Thymus (tissue), 11 donors: ENCODE data around the gene CERS6. TPM values are rescaled to one million over a fixed set of nuclear protein-coding genes. Genes with fewer than 3 reads are reported as not detected.
A peak's percentile ranks its signal among the peaks of the same experiment; 100 is the strongest.
"Not testable (repeated sequence)": the region's sequence is repeated elsewhere in the genome, so short reads cannot be mapped to it uniquely, and the experiment has no call there.

Experiments
- DNase-seq, 9 donors: peaks; one replicate each; pipeline ENCODE4 v3.0.0-alpha.2; 2013; ENCODE audit warnings: low spot score in 9 of 9, low read depth in 6 of 9, missing footprints in 1 of 9
- H3K27ac ChIP-seq, 2 donors: one replicate each; pipeline ENCODE4 v1.5.1; 2013; ENCODE audit warnings: control low read depth in 1 of 2, low read depth in 1 of 2, low read length in 1 of 2, mild to moderate bottlenecking in 1 of 2, moderate library complexity in 1 of 2
- H3K27me3 ChIP-seq, 2 donors: one replicate each; pipeline ENCODE4 v1.5.1; 2013; ENCODE audit warnings: low read length in 1 of 2; ENCODE audit not compliant: control insufficient read depth in 2 of 2, insufficient read depth in 1 of 2
- H3K36me3 ChIP-seq, 2 donors: one replicate each; pipeline ENCODE4 v1.5.1; 2013; ENCODE audit warnings: low read length in 1 of 2, mild to moderate bottlenecking in 1 of 2, moderate library complexity in 1 of 2; ENCODE audit not compliant: control insufficient read depth in 2 of 2, insufficient read depth in 2 of 2
- H3K4me1 ChIP-seq, 2 donors: one replicate each; pipeline ENCODE4 v1.5.1; 2013; ENCODE audit warnings: low read length in 2 of 2; ENCODE audit not compliant: control insufficient read depth in 2 of 2, insufficient read depth in 2 of 2
- H3K4me3 ChIP-seq, 2 donors: one replicate each; pipeline ENCODE4 v1.5.1; 2013; ENCODE audit warnings: low read length in 2 of 2, control low read depth in 1 of 2, mild to moderate bottlenecking in 1 of 2
- H3K9me3 ChIP-seq, 2 donors: one replicate each; pipeline ENCODE4 v1.5.1; 2013; ENCODE audit warnings: low read length in 1 of 2, mild to moderate bottlenecking in 1 of 2; ENCODE audit not compliant: control insufficient read depth in 2 of 2, insufficient read depth in 1 of 2
- WGBS: extraction: QIAGEN DNeasy Blood & Tissue Kit; methylation state at CpG from one replicate; pipeline ENCODE4 v1.1.7; 2013; 5-methylcytosine and 5-hydroxymethylcytosine counted together
- polyA plus RNA-seq: library from polyadenylated mRNA; stranded (reverse); fragments of 200-250 nt; gene quantifications from one replicate; pipeline ENCODE4 v1.2.3, GENCODE V29; 2013
- total RNA-seq: library from RNA; stranded (reverse); fragments of 120-200 nt; gene quantifications from one replicate; pipeline ENCODE4 v1.2.4, GENCODE V29; 2013
- donor health status: healthy.

Gene CERS6
- total and polyA plus RNA-seq, 2 donors: 12.1 to 26.9 TPM

DNA sequence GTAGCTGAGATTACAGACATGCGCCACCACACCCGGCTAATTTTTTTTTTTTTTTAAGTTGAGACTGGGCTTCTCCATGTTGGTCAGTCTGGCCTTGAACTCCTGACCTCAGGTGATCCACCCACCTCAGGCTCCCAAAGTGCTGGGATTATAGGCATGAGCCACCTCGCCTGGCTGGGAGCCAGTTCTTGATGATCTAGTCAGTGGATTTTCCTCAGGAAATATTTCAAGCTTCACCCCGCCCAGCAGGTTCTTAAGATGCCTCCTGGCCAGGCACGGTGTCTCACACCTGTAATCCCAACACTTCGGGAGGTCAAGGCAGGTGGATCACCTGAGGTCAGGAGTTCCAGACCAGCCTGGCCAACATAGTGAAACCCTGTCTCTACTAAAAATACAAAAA is 312.3 kb downstream of the CERS6 start:
- not testable (repeated sequence) for H3K4me1 ChIP-seq, H3K9me3 ChIP-seq, DNase-seq, H3K27me3 ChIP-seq, H3K27ac ChIP-seq, H3K4me3 ChIP-seq
- peaks cover 7 to 22% of the 10 kb centered on the region in 2 donors for H3K36me3 ChIP-seq
- 98% methylated on average over 6 of the region's 6 CpGs for WGBS

DNA sequence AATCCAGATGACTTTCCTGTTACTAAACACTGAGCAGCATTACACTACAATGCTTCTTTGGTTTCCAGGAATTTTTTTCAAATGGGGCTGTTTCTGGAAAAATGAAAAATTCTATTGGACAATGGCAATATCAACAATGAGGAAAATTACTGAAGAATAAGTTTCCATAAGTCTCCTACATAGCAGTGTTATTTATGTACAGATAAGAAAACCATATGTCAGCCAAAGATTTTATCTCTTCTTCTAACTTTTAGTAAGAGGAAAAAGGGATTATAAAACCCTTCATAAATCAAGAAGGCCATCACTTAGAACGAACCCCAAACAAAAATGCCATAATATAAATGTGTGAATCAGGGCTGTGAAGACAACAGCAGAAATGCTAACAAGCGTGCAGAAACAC is 314.7 kb downstream of the CERS6 start:
- DNase-seq: no peak
- Histone ChIP-seq H3K27me3 (no peaks in the 10 kb centered on the region), H3K4me1 (no peaks in the 10 kb centered on the region), H3K27ac (no peak overlapping the region), H3K4me3 (no peak overlapping the region), H3K9me3 (no peaks in the 10 kb centered on the region), H3K36me3 (peaks cover 7 to 24% of the 10 kb centered on the region in 2 donors)
- WGBS: 96% methylated on average over 2 of the region's 2 CpGs

- Histone ChIP-seq H3K27me3 (no peaks in the 10 kb centered on the region), H3K27ac (no peak overlapping the region), H3K4me3 (no peak overlapping the region), H3K36me3 (peaks cover 0 to 15% of the 10 kb centered on the region in 2 donors), H3K4me1 (no peaks in the 10 kb centered on the region), H3K9me3 (no peaks in the 10 kb centered on the region)
- DNase-seq: no peak
- WGBS: 99% methylated on average over 1 of the region's 1 CpG
Measured at GRCh38 chr2:168772704-168773103, 316.6 kb downstream of the CERS6 start.

GRCh38 chr2:168773128-168773527 is 317.1 kb downstream of the CERS6 start:
- 94% methylated on average over 2 of the region's 2 CpGs for WGBS
- no peaks in the 10 kb centered on the region for H3K9me3 ChIP-seq
- no peak for DNase-seq

GRCh38 chr2:168773719-168774521 is 317.8 kb downstream of the CERS6 start:
- H3K4me1 ChIP-seq: no peaks in the 10 kb centered on the region
- H3K36me3 ChIP-seq: peaks cover 0 to 14% of the 10 kb centered on the region in 2 donors
- no peaks in the 10 kb centered on the region for H3K9me3 ChIP-seq
- DNase-seq: peak in 4 of 9 donors; percentile 10 to 30 (median 21)
- no peak overlapping the region for H3K4me3 ChIP-seq
- 75% methylated on average over 9 of the region's 9 CpGs for WGBS
- no peak overlapping the region for H3K27ac ChIP-seq
- no peaks in the 10 kb centered on the region for H3K27me3 ChIP-seq

More at GRCh38 chr2:168773128-168773527, 317.1 kb downstream of the CERS6 start:
- peaks cover 0 to 15% of the 10 kb centered on the region in 2 donors for H3K36me3 ChIP-seq
- H3K4me3 ChIP-seq: no peak overlapping the region
- no peaks in the 10 kb centered on the region for H3K27me3 ChIP-seq
- H3K27ac ChIP-seq: no peak overlapping the region
- H3K4me1 ChIP-seq: no peaks in the 10 kb centered on the region

DNA sequence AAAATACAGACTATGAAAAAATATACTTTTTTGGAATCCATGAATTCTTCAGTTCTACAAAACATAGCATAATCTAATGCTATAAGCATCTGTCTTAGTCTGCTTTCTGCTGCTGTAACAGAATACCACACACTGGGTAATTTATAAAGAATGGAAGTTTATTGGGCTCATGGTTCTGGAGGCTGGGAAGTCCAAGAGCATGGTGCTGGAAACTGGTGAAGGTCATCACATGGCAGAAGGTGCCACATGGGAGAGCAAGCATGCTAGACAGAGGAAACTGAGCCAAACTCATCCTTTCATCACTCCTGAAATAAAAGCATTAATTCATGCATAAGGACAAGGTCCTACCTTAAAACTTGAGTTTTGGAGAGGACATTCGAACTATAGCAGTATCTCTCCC is 319.8 kb downstream of the CERS6 start:
- H3K27me3 ChIP-seq: no peaks in the 10 kb centered on the region
- peaks cover 0 to 7% of the 10 kb centered on the region in 2 donors for H3K36me3 ChIP-seq
- H3K9me3 ChIP-seq: no peaks in the 10 kb centered on the region
- no peak overlapping the region for H3K27ac ChIP-seq
- H3K4me1 ChIP-seq: no peaks in the 10 kb centered on the region
- WGBS: 0% methylated on average over 1 of the region's 1 CpG
- DNase-seq: no peak
- no peak overlapping the region for H3K4me3 ChIP-seq

DNA sequence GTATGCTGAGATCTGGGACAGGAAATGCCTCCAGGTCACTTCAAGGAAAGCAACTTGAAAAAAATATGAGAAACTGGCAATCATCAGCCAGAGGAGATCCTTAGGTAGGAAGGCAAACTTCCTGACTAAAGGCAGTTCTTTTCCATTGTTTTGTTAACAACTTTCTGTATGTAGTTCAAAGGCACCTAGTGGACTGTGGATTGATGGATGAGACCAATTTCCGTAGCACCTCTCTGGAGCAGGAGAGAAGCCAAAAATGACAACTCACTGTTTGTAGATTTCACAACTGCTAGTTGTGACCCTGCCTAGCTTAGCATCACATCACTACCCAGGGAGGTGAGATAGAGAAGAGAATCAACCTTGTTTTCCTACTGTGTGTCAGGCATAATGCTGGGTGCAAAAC is 324.6 kb downstream of the CERS6 start:
- Histone ChIP-seq H3K9me3 (no peaks in the 10 kb centered on the region), H3K27me3 (no peaks in the 10 kb centered on the region), H3K4me1 (no peaks in the 10 kb centered on the region), H3K36me3 (no peaks in the 10 kb centered on the region), H3K27ac (no peak overlapping the region), H3K4me3 (no peak overlapping the region)
- WGBS: 96% methylated on average over 1 of the region's 1 CpG
- no peak for DNase-seq

DNA sequence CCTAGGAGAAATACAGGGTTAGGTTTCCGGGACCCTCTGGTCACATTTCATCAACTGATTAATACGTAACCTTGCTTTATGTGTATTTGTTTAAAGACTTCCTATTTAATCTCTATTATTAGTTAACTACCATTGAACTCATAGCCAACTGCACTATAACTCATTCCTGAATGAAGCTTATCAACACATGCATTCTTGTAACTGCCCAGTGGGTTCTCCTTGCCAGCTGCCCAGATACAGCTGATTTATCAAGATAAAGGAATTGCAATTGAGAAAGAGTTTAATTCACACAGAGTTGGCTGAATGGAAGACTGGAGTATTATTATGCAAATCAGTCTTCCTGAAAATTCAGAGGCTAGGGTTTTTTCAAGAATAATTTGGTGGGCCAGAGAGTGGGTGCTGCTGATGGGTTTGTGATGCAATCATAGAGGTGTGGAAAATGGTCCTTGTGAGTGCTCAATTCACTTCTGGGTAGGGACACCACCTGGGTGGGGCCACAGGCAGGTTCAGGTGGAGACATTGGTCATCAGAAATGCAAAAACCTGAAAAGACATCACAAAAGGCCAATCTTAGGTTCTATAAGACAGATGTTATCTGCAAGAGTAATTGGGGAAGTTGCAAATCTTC is 325.2 kb downstream of the CERS6 start:
- no peak overlapping the region for H3K4me3 ChIP-seq
- no peaks in the 10 kb centered on the region for H3K4me1 ChIP-seq
- WGBS: 100% methylated on average over 2 of the region's 2 CpGs
- no peaks in the 10 kb centered on the region for H3K36me3 ChIP-seq
- H3K9me3 ChIP-seq: no peaks in the 10 kb centered on the region
- DNase-seq: no peak
- H3K27ac ChIP-seq: no peak overlapping the region
- H3K27me3 ChIP-seq: no peaks in the 10 kb centered on the region

GRCh38 chr2:168782271-168782670 is 326.2 kb downstream of the CERS6 start:
- Histone ChIP-seq H3K27ac (no peak overlapping the region), H3K4me3 (no peak overlapping the region), H3K36me3 (no peaks in the 10 kb centered on the region), H3K4me1 (no peaks in the 10 kb centered on the region), H3K27me3 (no peaks in the 10 kb centered on the region), H3K9me3 (no peaks in the 10 kb centered on the region)
- 98% methylated on average over 4 of the region's 4 CpGs for WGBS
- no peak for DNase-seq
